Retinal pigment epithelial cell (primary cell): Measurements from ENCODE around the gene TK2.

Source experiments
- DNase-seq: peaks from one replicate; pipeline ENCODE4 v3.0.0-alpha.2; 2010; ENCODE audit warnings: low read depth
- H3K4me3 ChIP-seq: 2 replicates; pipeline ENCODE4 v1.5.1; 2011; ENCODE audit warnings: mild to moderate bottlenecking, low read length, control low read depth, moderate library complexity
- CTCF ChIP-seq: conservative IDR thresholded peaks from 2 replicates; pipeline ENCODE4 v1.5.1; 2011; ENCODE audit warnings: low read depth, low read length, control low read depth, inconsistent platforms

The TK2 gene

GRCh38 chr16:66544016-66544757, 5.7 kb downstream of the TK2 start:
- H3K4me3 ChIP-seq = no peak overlapping the region
- TF ChIP-seq CTCF = no peak
- DNase-seq = no peak

- DNase-seq = no peak
- no peak for TF ChIP-seq CTCF
- no peak overlapping the region for H3K4me3 ChIP-seq
Measured at GRCh38 chr16:66543541-66543940, 6.4 kb downstream of the TK2 start.

- DNase-seq = no peak
- no peak for TF ChIP-seq CTCF
- H3K4me3 ChIP-seq = no peak overlapping the region
Measured at GRCh38 chr16:66542396-66542795, 7.5 kb downstream of the TK2 start.

- DNase-seq = no peak
- no peak overlapping the region for H3K4me3 ChIP-seq
- no peak for TF ChIP-seq CTCF
Measured at GRCh38 chr16:66541388-66542355, 8.2 kb downstream of the TK2 start.

- DNase-seq = no peak
- H3K4me3 ChIP-seq = no peak overlapping the region
- TF ChIP-seq CTCF = no peak
Measured at GRCh38 chr16:66539623-66540469, 10.1 kb downstream of the TK2 start.

GRCh38 chr16:66538910-66539309, 11.0 kb downstream of the TK2 start:
- DNase-seq = no peak
- TF ChIP-seq CTCF = no peak
- no peak overlapping the region for H3K4me3 ChIP-seq
